ENCODE measurements around the gene ITPRIP.

The ITPRIP gene

DNA sequence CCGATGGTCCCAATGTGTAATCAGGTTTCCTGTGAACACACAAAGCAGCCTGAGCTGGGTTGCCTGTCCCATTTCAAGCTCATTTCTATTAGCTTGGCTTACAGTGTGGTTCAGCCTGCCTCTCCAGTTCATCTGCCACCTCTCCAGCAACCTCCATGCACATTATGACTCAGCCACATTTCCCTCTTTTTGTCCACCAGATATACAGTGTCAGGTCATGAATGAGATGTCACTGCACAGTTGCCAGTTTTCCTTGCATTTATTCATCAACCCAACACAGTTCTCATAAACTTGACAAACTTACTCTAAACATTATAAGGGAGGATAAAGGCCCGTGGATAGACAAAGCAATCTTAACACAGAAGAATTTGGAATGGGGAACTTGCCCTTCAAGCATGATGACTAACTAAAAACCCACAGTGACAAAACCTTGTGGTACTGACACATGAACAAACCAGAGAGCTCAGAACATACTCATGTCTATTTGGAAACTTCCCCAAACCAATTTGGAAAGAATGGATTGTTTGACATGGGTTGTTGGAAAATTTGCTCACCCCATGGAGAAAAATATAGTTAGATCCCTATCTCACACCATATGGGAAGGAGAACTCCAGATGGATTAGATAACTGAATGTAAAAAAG lies 12.9 kb upstream of the ITPRIP start:
- TF ChIP-seq, protein P1, sequence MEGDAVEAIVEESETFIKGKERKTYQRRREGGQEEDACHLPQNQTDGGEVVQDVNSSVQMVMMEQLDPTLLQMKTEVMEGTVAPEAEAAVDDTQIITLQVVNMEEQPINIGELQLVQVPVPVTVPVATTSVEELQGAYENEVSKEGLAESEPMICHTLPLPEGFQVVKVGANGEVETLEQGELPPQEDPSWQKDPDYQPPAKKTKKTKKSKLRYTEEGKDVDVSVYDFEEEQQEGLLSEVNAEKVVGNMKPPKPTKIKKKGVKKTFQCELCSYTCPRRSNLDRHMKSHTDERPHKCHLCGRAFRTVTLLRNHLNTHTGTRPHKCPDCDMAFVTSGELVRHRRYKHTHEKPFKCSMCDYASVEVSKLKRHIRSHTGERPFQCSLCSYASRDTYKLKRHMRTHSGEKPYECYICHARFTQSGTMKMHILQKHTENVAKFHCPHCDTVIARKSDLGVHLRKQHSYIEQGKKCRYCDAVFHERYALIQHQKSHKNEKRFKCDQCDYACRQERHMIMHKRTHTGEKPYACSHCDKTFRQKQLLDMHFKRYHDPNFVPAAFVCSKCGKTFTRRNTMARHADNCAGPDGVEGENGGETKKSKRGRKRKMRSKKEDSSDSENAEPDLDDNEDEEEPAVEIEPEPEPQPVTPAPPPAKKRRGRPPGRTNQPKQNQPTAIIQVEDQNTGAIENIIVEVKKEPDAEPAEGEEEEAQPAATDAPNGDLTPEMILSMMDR (IDR thresholded peaks at IDR 0.05; ENCODE audit: unreplicated experiment in 3 of 3) = no peak
- H3K36me3 Mint-ChIP-seq (ENCODE audit: low read depth) = no peaks in the 10 kb centered on the region
- H3K4me1 Mint-ChIP-seq = peaks cover 5% of the 10 kb centered on the region
- H3K27ac Mint-ChIP-seq = no peak overlapping the region
- H3K4me3 Mint-ChIP-seq = no peak overlapping the region
- no peaks in the 10 kb centered on the region for H3K27me3 Mint-ChIP-seq (ENCODE audit: low read depth)
- no peaks in the 10 kb centered on the region for H3K9me3 Mint-ChIP-seq

DNA sequence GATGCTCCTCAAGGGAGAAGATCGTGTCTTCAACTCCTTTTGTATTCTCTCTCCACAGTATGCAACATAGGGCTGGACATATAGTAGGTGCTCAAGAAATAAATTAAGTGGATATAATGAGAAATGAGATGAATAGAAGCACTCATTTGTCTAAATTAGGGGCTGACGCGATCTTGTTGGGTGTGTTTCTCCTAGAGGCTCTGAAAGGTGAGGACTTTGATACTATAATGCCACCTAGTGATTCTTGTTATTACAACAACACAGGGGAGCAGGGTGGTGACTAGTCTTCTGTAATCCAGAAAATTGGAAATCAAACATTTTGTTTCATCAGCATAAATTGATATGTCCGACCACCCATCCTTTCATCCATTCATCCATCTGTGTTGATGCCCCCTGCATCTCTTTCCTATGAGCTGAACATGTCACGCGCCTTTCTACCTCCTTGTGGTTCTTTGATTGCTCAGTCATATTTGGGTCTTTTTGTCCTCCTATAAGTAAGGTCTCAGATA lies 11.9 kb upstream of the ITPRIP start:
- H3K27me3 Mint-ChIP-seq (ENCODE audit: low read depth) = no peaks in the 10 kb centered on the region
- TF ChIP-seq, protein P1 (IDR thresholded peaks at IDR 0.05; ENCODE audit: unreplicated experiment in 3 of 3) = peak; percentile 65 to 72 (median 70)
- no peaks in the 10 kb centered on the region for H3K36me3 Mint-ChIP-seq (ENCODE audit: low read depth)
- no peak overlapping the region for H3K27ac Mint-ChIP-seq
- no peaks in the 10 kb centered on the region for H3K9me3 Mint-ChIP-seq
- H3K4me1 Mint-ChIP-seq = peaks cover 5% of the 10 kb centered on the region
- H3K4me3 Mint-ChIP-seq = no peak overlapping the region

DNA sequence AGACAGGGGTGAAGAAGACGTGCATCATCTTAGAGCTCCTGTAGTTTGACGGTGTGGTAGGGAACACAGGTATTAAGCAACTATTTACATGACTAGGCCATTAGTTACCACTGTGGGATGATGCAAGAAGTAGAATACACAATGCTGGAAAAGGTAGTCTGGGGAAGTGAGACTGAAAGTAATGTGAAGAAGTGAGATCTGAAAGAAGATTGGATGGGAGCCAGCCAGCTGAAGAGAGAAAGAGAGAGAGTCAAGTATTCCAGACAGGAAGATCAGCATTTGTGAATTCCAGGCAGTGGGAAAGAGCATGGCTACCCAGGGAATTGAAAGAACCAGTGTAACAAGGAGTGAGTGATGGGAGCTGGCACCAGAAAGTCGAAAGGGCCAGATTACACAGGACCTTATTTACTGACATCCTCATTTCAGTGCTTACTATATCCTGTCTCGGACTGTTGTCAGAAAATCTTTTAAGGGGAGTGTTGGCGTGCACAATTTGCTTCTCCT lies 11.4 kb upstream of the ITPRIP start:
- H3K36me3 Mint-ChIP-seq (ENCODE audit: low read depth) = no peaks in the 10 kb centered on the region
- no peaks in the 10 kb centered on the region for H3K27me3 Mint-ChIP-seq (ENCODE audit: low read depth)
- TF ChIP-seq, protein P1 (IDR thresholded peaks at IDR 0.05; ENCODE audit: unreplicated experiment in 3 of 3) = no peak
- no peak overlapping the region for H3K27ac Mint-ChIP-seq
- peaks cover 5% of the 10 kb centered on the region for H3K4me1 Mint-ChIP-seq
- no peak overlapping the region for H3K4me3 Mint-ChIP-seq
- no peaks in the 10 kb centered on the region for H3K9me3 Mint-ChIP-seq

DNA sequence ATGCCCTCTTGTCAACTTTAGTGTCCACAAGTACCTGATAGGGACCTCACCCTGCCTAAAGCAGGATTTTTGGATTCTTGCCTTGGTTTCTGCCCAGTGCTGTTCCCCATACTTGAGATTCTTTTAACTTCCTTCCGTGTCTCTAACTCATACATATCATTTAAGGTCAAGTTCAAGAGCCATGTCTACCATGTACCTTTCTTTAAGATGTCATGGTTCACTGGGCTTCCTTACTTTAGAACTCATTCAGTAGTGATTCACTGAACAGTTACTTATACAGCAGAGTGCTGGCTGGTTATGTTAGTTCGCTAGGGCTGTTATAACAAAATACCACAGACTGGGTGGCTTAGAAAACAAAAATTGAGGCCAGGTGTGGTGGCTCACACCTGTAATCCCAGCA lies 10.3 kb upstream of the ITPRIP start:
- Mint-ChIP-seq H3K4me3 (no peak overlapping the region), H3K36me3 (ENCODE audit: low read depth) (no peaks in the 10 kb centered on the region), H3K9me3 (no peaks in the 10 kb centered on the region), H3K27me3 (ENCODE audit: low read depth) (peaks cover 3% of the 10 kb centered on the region), H3K4me1 (peaks cover 5% of the 10 kb centered on the region), H3K27ac (no peak overlapping the region)
- TF ChIP-seq, protein P1 (IDR thresholded peaks at IDR 0.05; ENCODE audit: unreplicated experiment in 3 of 3) = no peak

- Mint-ChIP-seq H3K4me1 (no peaks in the 10 kb centered on the region), H3K9me3 (no peaks in the 10 kb centered on the region), H3K36me3 (ENCODE audit: low read depth) (no peaks in the 10 kb centered on the region), H3K4me3 (no peak overlapping the region), H3K27ac (no peak overlapping the region), H3K27me3 (ENCODE audit: low read depth) (peaks cover 4% of the 10 kb centered on the region)
- TF ChIP-seq, protein P1 (IDR thresholded peaks at IDR 0.05; ENCODE audit: unreplicated experiment in 3 of 3) = no peak
These were observed 9.2 kb upstream of the ITPRIP start for GRCh38 chr10:104347295-104348045.

All from nephron (organoid).